DOHH2 (cell line): ENCODE data around the gene TNFAIP3.

Experiments
- EZH2phosphoT487 ChIP-seq: fragments of 200-600 bp; sonication (generic); IDR thresholded peaks from 2 replicates; pipeline ENCODE4 v1.6.1; 2017; ENCODE audit warnings: borderline replicate concordance, mild to moderate bottlenecking, antibody characterized with exemption, low read length, moderate library complexity, mixed read lengths
- TF ChIP-seq, protein P1 (sequence below): fragments of 200-600 bp; sonication (generic); IDR thresholded peaks from one replicate; pipeline ENCODE4 v1.5.1; 2014; ENCODE audit warnings: antibody characterized with exemption, mild to moderate bottlenecking, low read depth, low read length; ENCODE audit not compliant: poor library complexity, severe bottlenecking

DNA sequence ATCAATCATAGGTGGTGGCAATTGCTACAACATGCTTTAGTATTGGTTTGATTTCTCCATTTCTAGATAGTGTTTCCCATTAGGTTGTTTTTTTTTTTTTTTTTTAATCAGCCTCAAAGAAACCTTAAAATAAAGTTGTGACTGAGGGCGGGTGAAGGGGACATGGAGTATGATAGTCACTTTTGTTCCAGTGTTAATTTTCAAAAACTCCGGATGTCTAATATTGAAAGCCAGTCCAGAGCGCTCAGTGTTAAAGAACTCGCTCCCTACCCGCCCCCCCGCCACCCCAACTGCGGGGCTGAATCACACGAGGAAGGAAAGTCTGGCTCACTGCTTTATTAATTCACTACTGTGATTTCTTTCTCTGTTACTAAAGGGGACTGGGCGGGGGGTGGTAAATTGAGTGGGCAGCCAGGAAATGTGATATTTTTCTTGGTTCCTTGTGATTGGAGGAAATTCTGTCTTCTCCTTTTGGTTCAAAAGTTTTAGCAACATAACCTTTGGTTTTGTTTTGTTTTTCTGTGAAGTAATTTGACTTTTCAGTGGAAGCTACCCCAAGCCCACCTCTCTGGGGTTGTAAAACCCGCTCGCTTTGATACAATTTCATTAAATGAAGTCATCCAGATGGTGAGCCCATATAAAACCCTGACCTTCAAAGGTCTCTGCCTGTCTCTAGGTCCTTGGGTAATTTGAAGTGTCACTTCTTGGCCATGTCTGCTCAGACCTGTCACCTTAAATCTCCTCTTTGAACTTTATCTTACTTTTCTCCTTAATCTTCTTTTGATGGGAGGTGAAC, 38.0 kb downstream of the TNFAIP3 start:
- TF ChIP-seq, protein P1, sequence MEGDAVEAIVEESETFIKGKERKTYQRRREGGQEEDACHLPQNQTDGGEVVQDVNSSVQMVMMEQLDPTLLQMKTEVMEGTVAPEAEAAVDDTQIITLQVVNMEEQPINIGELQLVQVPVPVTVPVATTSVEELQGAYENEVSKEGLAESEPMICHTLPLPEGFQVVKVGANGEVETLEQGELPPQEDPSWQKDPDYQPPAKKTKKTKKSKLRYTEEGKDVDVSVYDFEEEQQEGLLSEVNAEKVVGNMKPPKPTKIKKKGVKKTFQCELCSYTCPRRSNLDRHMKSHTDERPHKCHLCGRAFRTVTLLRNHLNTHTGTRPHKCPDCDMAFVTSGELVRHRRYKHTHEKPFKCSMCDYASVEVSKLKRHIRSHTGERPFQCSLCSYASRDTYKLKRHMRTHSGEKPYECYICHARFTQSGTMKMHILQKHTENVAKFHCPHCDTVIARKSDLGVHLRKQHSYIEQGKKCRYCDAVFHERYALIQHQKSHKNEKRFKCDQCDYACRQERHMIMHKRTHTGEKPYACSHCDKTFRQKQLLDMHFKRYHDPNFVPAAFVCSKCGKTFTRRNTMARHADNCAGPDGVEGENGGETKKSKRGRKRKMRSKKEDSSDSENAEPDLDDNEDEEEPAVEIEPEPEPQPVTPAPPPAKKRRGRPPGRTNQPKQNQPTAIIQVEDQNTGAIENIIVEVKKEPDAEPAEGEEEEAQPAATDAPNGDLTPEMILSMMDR: no peak
- TF ChIP-seq EZH2phosphoT487: no peak
